ENCODE measurements around the gene CCR7. TPM values are rescaled to one million over a fixed set of nuclear protein-coding genes. Genes with fewer than 3 reads are reported as not detected.

Gene CCR7
- total and polyA plus RNA-seq, 2 of the 13 experiments (the other 11 are each of a cell fraction or from before 2014, with no cell fraction given) = 0.04 to 0.53 TPM

DNA sequence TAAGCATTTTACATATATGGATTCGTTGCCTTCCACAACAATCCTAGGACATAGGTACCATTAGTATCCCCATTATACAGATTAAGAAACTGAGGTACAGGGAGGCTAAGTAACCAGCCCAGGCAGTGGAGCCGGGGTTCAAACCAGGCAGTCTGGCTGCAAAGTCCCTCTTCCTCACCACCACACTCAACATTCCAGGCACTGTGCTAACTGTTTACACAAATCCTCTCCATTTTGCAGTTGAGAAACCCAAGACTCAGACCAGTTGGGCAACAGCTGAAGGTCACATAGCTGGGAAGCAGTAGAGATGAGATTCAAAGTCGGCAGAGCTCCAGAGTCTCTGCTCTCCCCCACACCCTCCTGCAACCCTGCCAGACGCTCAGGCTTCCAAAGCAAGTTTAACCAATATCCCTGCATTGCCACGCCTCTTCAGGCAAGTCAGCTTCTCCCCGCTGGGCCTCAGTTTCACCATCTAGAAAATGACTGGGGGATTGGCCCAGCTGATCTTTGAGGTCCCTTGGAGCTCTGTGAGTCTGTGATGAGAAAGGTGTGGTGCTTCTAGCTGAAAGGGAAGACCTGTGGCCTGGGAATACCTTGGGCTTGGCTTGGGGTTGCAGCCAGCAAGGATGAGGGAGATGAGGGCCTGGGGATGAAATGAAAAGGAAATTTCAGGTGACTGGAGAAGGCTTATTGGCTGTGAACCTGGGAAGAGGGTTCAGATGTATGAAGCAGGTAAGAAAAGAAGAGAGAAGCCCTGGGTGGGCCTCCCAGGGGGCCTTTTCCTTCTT lies 14.0 kb downstream of the CCR7 start (continued):
- TF ChIP-seq, protein P1, sequence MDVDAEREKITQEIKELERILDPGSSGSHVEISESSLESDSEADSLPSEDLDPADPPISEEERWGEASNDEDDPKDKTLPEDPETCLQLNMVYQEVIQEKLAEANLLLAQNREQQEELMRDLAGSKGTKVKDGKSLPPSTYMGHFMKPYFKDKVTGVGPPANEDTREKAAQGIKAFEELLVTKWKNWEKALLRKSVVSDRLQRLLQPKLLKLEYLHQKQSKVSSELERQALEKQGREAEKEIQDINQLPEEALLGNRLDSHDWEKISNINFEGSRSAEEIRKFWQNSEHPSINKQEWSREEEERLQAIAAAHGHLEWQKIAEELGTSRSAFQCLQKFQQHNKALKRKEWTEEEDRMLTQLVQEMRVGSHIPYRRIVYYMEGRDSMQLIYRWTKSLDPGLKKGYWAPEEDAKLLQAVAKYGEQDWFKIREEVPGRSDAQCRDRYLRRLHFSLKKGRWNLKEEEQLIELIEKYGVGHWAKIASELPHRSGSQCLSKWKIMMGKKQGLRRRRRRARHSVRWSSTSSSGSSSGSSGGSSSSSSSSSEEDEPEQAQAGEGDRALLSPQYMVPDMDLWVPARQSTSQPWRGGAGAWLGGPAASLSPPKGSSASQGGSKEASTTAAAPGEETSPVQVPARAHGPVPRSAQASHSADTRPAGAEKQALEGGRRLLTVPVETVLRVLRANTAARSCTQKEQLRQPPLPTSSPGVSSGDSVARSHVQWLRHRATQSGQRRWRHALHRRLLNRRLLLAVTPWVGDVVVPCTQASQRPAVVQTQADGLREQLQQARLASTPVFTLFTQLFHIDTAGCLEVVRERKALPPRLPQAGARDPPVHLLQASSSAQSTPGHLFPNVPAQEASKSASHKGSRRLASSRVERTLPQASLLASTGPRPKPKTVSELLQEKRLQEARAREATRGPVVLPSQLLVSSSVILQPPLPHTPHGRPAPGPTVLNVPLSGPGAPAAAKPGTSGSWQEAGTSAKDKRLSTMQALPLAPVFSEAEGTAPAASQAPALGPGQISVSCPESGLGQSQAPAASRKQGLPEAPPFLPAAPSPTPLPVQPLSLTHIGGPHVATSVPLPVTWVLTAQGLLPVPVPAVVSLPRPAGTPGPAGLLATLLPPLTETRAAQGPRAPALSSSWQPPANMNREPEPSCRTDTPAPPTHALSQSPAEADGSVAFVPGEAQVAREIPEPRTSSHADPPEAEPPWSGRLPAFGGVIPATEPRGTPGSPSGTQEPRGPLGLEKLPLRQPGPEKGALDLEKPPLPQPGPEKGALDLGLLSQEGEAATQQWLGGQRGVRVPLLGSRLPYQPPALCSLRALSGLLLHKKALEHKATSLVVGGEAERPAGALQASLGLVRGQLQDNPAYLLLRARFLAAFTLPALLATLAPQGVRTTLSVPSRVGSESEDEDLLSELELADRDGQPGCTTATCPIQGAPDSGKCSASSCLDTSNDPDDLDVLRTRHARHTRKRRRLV (CRISPR knock-in tag; IDR thresholded peaks at IDR 0.05) = no peak; the same call in 1 of the 2 replicates
- TF ChIP-seq, protein P2, sequence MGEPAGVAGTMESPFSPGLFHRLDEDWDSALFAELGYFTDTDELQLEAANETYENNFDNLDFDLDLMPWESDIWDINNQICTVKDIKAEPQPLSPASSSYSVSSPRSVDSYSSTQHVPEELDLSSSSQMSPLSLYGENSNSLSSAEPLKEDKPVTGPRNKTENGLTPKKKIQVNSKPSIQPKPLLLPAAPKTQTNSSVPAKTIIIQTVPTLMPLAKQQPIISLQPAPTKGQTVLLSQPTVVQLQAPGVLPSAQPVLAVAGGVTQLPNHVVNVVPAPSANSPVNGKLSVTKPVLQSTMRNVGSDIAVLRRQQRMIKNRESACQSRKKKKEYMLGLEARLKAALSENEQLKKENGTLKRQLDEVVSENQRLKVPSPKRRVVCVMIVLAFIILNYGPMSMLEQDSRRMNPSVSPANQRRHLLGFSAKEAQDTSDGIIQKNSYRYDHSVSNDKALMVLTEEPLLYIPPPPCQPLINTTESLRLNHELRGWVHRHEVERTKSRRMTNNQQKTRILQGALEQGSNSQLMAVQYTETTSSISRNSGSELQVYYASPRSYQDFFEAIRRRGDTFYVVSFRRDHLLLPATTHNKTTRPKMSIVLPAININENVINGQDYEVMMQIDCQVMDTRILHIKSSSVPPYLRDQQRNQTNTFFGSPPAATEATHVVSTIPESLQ (CRISPR knock-in tag; conservative IDR thresholded peaks at IDR 0.05) = no peak
- TF ChIP-seq PHF21A (CRISPR knock-in tag; IDR thresholded peaks at IDR 0.05) = peak; percentile 53
- peak; percentile 60; the same call in 1 of the 2 replicates for TF ChIP-seq MYC (CRISPR knock-in tag; IDR thresholded peaks at IDR 0.05; ENCODE audit: borderline replicate concordance)
- TF ChIP-seq HOXA7 (CRISPR knock-in tag; IDR thresholded peaks at IDR 0.05) = no peak
- TF ChIP-seq, protein P3, sequence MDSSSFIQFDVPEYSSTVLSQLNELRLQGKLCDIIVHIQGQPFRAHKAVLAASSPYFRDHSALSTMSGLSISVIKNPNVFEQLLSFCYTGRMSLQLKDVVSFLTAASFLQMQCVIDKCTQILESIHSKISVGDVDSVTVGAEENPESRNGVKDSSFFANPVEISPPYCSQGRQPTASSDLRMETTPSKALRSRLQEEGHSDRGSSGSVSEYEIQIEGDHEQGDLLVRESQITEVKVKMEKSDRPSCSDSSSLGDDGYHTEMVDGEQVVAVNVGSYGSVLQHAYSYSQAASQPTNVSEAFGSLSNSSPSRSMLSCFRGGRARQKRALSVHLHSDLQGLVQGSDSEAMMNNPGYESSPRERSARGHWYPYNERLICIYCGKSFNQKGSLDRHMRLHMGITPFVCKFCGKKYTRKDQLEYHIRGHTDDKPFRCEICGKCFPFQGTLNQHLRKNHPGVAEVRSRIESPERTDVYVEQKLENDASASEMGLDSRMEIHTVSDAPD (CRISPR knock-in tag; IDR thresholded peaks at IDR 0.05) = peak; percentile 96
- TF ChIP-seq PHF8 (CRISPR knock-in tag; IDR thresholded peaks at IDR 0.05) = peak; percentile 65
- TF ChIP-seq, protein P4, sequence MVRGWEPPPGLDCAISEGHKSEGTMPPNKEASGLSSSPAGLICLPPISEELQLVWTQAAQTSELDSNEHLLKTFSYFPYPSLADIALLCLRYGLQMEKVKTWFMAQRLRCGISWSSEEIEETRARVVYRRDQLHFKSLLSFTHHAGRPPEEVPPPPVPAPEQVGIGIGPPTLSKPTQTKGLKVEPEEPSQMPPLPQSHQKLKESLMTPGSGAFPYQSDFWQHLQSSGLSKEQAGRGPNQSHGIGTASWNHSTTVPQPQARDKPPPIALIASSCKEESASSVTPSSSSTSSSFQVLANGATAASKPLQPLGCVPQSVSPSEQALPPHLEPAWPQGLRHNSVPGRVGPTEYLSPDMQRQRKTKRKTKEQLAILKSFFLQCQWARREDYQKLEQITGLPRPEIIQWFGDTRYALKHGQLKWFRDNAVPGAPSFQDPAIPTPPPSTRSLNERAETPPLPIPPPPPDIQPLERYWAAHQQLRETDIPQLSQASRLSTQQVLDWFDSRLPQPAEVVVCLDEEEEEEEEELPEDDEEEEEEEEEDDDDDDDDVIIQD (CRISPR knock-in tag; IDR thresholded peaks at IDR 0.05; ENCODE audit: low read depth) = peak; percentile 74; the same call in 1 of the 2 replicates
- TF ChIP-seq EHMT2 (IDR thresholded peaks at IDR 0.05; ENCODE audit: borderline replicate concordance, low read depth, low read length) = peak; percentile 65; the same call in 1 of the 2 replicates
- no peak for TF ChIP-seq ZNF282 (IDR thresholded peaks at IDR 0.05; ENCODE audit: partially characterized antibody)
- TF ChIP-seq NONO (IDR thresholded peaks at IDR 0.05) = no peak
- peak; percentile 97 for TF ChIP-seq NONO (CRISPR knock-in tag; conservative IDR thresholded peaks at IDR 0.05)
- peak; percentile 59; the same call in 1 of the 2 replicates for TF ChIP-seq ZNF891 (CRISPR knock-in tag; IDR thresholded peaks at IDR 0.05)
- TF ChIP-seq U2AF1 (optimal IDR thresholded peaks at IDR 0.05; ENCODE audit: low read depth, low read length) = no peak
- peak; percentile 52 for TF ChIP-seq TBX2 (CRISPR knock-in tag; IDR thresholded peaks at IDR 0.05; ENCODE audit: borderline replicate concordance)
- no peak for TF ChIP-seq ZNF20 (CRISPR knock-in tag; IDR thresholded peaks at IDR 0.05)
- TF ChIP-seq, protein P5, sequence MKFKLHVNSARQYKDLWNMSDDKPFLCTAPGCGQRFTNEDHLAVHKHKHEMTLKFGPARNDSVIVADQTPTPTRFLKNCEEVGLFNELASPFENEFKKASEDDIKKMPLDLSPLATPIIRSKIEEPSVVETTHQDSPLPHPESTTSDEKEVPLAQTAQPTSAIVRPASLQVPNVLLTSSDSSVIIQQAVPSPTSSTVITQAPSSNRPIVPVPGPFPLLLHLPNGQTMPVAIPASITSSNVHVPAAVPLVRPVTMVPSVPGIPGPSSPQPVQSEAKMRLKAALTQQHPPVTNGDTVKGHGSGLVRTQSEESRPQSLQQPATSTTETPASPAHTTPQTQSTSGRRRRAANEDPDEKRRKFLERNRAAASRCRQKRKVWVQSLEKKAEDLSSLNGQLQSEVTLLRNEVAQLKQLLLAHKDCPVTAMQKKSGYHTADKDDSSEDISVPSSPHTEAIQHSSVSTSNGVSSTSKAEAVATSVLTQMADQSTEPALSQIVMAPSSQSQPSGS (CRISPR knock-in tag; IDR thresholded peaks at IDR 0.05) = peak; percentile 97
